ENCODE measurements around the gene IL17RE.

Gene IL17RE

DNA sequence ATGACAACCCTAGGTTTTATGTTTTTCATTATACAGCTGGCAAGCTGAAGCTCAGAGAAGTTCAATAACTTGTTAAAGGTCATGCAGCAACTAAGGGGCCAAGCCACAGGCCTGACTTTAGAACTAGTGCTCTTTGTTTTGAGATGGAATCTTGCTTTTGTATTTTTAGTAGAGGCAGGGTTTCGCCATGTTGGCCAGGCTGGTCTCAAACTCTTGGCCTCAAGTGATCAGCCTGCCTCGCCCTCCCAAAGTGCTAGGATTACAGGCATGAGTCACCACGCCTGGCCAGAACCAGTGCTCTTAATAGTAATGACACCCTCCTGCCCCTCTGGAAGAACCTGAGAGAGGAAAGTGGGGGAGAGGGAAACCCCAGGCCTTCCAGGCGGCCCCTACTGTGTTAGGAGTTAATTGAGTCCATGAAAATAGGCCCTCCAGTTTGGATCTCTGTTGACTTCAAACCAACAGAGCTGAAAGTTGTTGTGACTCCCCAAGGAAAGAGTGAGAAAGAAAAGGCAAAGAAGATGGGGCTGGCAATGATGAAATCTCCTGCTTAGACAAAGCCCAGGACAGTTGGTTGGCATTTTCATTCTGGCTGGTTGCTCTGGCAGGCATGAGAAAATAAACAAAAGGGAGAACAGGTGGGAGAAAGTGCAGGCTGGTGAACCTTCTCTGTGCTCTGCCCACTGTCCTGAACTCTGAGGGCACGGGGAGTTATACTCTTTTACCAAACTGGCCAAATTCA, 53.1 kb downstream of the IL17RE start:
- no peak for DNase-seq (ENCODE audit: low read depth)

- peak; percentile 29 for DNase-seq (ENCODE audit: low read depth)
Measured at GRCh38 chr3:9957214-9957613, 54.6 kb downstream of the IL17RE start.

- DNase-seq (ENCODE audit: low read depth) = peak; percentile 87
Measured at GRCh38 chr3:9965200-9965875, 62.7 kb downstream of the IL17RE start.
